GM18526 (cell line): ENCODE results near the gene UGT1A6.

Experiments used
- POLR2A ChIP-seq: IDR thresholded peaks from 3 replicates; pipeline ENCODE4 v1.6.1; 2011; ENCODE audit not compliant: insufficient read length; ENCODE audit errors: extremely low read depth

Gene UGT1A6

GRCh38 chr2:233773854-233774253 is 81.2 kb downstream of the UGT1A6 start:
- TF ChIP-seq POLR2A: no peak

DNA sequence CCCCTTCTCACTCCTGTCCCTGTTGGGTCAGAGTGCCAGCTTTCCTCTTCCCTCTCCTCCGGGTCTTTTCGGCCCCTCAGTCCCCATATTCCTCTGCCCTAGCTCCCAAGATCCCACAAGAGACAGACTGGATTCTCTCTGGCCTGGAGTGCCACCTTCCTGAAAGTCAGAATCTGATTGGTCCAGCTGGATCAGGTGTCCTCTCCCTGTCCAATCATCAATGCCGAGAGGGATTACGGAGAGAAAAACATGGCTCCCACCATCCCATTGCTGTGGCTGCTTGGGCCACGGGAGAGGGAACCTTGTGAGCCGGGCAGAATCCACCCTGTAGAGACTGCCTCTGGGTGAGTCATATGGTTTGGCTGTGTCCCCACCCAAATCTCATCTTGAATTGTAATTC is 82.7 kb downstream of the UGT1A6 start:
- no peak for TF ChIP-seq POLR2A

DNA sequence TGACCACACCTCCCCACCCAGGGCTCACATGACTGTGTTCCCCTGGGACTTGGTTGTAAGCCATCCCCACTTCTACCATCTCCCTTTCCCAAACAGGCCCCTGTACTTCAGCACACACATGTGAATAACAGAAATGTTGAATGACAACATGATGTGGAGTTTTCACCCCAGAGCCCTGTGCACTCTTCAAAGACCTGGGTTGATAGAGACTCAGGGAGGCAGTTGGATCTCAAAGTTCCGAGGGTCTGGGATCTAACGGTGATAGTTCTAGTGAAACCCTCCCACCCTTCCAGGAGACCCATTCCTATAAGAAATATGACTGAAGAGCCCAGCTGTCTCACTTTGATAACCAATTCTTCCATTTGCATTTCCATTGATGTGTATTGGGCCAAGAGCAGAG is 85.3 kb downstream of the UGT1A6 start, which contains the start of gene MROH2A:
Gene MROH2A (plus strand): TSS at position 301 of the 400 bp plus-strand sequence. CDS start 1,029 bp downstream, outside the sequence.
- no peak for TF ChIP-seq POLR2A

GRCh38 chr2:233779722-233780121 is 87.0 kb downstream of the UGT1A6 start:
- no peak for TF ChIP-seq POLR2A

DNA sequence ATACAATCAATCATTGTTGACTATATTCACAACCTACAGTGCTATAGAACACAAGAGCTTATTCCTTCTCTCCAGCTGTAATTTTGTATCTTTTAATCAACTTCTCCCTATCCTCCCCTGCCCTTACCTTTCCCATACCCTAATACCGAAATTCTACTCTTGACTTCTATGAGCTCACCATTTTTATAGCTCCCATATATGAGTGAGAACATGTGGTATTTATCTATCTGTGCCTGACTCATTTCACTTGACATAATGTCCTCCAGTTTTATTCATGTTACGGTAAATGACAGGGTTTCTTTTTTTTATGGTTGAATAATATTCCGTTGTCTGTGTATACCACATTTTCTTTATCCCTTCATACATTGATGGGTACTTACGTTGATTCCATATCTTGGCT is 88.1 kb downstream of the UGT1A6 start:
- TF ChIP-seq POLR2A: no peak

- TF ChIP-seq POLR2A: no peak
Observed at GRCh38 chr2:233789554-233789953, 96.9 kb downstream of the UGT1A6 start.

- TF ChIP-seq POLR2A: no peak
Observed at GRCh38 chr2:233791151-233791882, 98.6 kb downstream of the UGT1A6 start.

GRCh38 chr2:233791883-233792329 is 99.2 kb downstream of the UGT1A6 start:
- no peak for TF ChIP-seq POLR2A

DNA sequence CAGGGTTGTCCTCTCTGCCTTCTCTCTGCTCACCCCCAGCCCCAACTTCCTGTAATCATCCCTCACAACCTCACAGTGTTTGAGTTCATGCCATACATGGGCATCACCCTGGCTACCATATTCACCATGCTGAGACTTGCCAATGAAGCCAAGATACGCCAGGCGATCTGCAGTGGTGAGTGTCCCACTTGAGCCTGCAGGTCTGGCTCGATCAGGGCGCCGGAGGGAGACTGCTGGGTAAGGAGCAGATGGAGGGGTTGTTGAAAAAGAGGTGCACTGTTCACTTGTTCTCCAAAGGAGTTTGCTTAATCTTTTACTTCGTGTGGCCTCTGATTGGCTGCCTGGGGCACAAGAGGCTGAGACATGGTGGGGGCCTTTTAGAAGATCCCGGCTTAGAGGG is 100.0 kb downstream of the UGT1A6 start:
- TF ChIP-seq POLR2A: no peak

- TF ChIP-seq POLR2A: no peak
Observed at GRCh38 chr2:233793465-233794127, 100.9 kb downstream of the UGT1A6 start.

DNA sequence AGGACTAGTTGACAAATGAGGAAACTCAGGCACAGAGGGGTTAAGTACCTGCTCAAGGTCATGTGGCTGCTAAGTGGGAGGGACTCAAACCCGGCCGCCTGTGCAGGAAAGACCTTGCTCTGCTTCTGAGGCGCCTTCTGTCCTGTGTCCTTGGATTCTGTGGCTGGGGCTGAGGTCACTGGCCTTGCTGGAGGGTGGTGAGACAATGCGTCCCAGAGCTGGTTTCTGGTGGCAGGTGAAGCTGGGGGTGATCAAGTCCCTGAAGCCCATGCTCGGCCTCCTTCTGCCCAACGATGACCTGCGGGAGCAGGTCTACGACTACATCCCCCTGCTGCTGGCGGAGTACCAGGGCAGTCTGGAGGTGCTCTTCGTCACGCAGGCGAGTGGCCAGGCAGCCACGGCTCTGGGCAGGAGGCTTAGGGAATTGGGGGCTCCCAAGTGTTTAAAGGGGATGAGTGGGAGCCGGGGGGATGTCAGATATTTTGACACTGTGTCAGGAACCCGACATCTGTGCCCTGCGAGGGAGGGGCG is 101.5 kb downstream of the UGT1A6 start:
- no peak for TF ChIP-seq POLR2A

DNA sequence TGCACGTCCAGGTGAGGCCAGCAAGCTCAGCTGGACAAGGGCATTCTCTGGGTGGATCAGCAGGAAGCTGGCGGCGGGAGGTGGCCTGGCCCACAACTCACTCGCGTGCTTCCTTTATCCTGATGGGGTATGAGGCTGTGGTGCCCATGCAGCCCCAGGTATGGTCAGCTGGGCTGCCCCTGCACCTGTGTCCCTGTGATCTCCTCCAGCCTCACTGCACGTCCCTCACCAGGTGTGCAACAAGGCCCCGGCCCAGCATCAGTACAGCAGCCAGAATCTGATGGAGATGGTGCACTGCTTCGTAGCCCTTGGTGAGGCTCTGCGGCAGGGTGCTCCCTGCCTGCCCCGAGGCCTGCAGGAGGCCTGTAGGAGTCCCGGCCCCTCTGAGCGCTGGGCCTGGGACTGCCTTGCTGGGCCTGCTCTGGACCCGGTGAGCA is 103.1 kb downstream of the UGT1A6 start:
- no peak for TF ChIP-seq POLR2A

- TF ChIP-seq POLR2A: no peak
Observed at GRCh38 chr2:233796254-233796653, 103.6 kb downstream of the UGT1A6 start.

DNA sequence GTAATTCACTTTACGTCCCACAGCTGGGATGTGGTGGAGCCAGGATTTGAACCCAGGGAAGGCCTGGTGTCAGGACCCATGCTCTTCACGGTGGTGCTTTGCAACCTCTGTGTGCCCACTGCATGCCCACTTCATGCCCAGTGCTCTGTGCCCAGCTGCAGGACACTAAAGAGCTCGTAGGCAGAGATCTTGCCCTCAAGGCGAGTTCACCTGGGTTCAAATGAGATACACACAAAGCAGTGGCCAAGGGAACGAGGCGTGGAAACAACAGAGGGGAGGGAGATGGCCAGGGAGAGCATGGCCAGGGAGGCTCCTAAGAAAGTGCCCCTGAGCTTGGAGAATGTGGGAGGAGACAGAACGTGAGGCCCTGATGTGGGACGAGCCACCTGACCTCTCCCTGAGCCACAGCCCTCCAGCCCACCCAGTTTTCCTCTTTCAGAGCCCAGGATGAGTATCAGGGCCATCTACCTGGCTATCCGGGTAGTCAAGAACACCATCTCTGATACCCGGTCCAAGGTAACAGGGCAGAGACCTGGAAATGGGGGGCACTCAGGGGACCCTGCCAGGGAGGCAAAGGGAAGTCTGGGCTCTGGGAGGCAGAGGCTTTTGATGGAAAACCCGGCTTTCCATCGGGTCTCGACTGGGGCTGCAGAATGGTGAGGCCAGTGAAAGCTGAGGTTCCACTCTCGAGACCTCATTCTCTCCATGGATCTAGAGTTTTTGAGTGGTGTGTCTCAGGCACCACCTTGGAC is 105.8 kb downstream of the UGT1A6 start:
- TF ChIP-seq POLR2A: no peak

GRCh38 chr2:233799087-233799665 is 106.5 kb downstream of the UGT1A6 start:
- TF ChIP-seq POLR2A: no peak
